ENCODE measurements around the gene WDR64.

WDR64 gene

GRCh38 chr1:241829468-241829867, 177.4 kb downstream of the WDR64 start:
- no peak for DNase-seq (ENCODE audit: extremely low read depth in 1 of 2, low read depth in 1 of 2)

GRCh38 chr1:241834733-241835377, 182.8 kb downstream of the WDR64 start:
- DNase-seq (ENCODE audit: extremely low read depth in 1 of 2, low read depth in 1 of 2) = no peak

GRCh38 chr1:241836941-241837340, 184.9 kb downstream of the WDR64 start:
- DNase-seq (ENCODE audit: extremely low read depth in 1 of 2, low read depth in 1 of 2) = no peak

GRCh38 chr1:241837416-241837815, 185.3 kb downstream of the WDR64 start:
- no peak for DNase-seq (ENCODE audit: extremely low read depth in 1 of 2, low read depth in 1 of 2)

- no peak for DNase-seq (ENCODE audit: extremely low read depth in 1 of 2, low read depth in 1 of 2)
Measured at GRCh38 chr1:241837901-241838300, 185.8 kb downstream of the WDR64 start.

GRCh38 chr1:241838897-241839296, 186.8 kb downstream of the WDR64 start:
- no peak for DNase-seq (ENCODE audit: extremely low read depth in 1 of 2, low read depth in 1 of 2)

GRCh38 chr1:241839369-241839979, 187.4 kb downstream of the WDR64 start:
- DNase-seq (ENCODE audit: extremely low read depth in 1 of 2, low read depth in 1 of 2) = no peak

GRCh38 chr1:241840164-241840563, 188.1 kb downstream of the WDR64 start:
- DNase-seq (ENCODE audit: extremely low read depth in 1 of 2, low read depth in 1 of 2) = no peak

- no peak for DNase-seq (ENCODE audit: extremely low read depth in 1 of 2, low read depth in 1 of 2)
Measured at GRCh38 chr1:241841691-241842090, 189.6 kb downstream of the WDR64 start.

GRCh38 chr1:241842565-241842964, 190.5 kb downstream of the WDR64 start:
- DNase-seq (ENCODE audit: extremely low read depth in 1 of 2, low read depth in 1 of 2) = no peak

- DNase-seq (ENCODE audit: extremely low read depth in 1 of 2, low read depth in 1 of 2) = no peak
Measured at GRCh38 chr1:241844593-241844992, 192.5 kb downstream of the WDR64 start.

GRCh38 chr1:241846375-241846774, 194.3 kb downstream of the WDR64 start:
- DNase-seq (ENCODE audit: extremely low read depth in 1 of 2, low read depth in 1 of 2) = no peak

- DNase-seq (ENCODE audit: extremely low read depth in 1 of 2, low read depth in 1 of 2) = no peak
Measured at GRCh38 chr1:241846862-241847539, 194.9 kb downstream of the WDR64 start.

GRCh38 chr1:241847540-241847795, 195.4 kb downstream of the WDR64 start:
- DNase-seq (ENCODE audit: extremely low read depth in 1 of 2, low read depth in 1 of 2) = no peak

GRCh38 chr1:241847796-241848685, 196.0 kb downstream of the WDR64 start, which contains the start of gene EXO1:
Gene EXO1, plus strand, starts transcription at chr1:241848204. Its CDS starts 2,222 bp downstream, at chr1:241850426.
- peak; percentile 74 to 87 for DNase-seq (ENCODE audit: extremely low read depth in 1 of 2, low read depth in 1 of 2)

GRCh38 chr1:241848686-241849344, 196.7 kb downstream of the WDR64 start:
- DNase-seq (ENCODE audit: extremely low read depth in 1 of 2, low read depth in 1 of 2) = no peak

GRCh38 chr1:241849345-241849695, 197.2 kb downstream of the WDR64 start:
- DNase-seq (ENCODE audit: extremely low read depth in 1 of 2, low read depth in 1 of 2) = no peak
